HG02870 (cell line): Measurements from ENCODE around the gene TARDBP.
A peak's percentile ranks its signal among the peaks of the same experiment; 100 is the strongest.
"Not testable (repeated sequence)": the region's sequence is repeated elsewhere in the genome, so short reads cannot be mapped to it uniquely, and the experiment has no call there.

Source experiments
- ATAC-seq: cut with Tn5 transposase; IDR thresholded peaks from one replicate; pipeline ENCODE4 v1.9.1; 2021; ENCODE audit warnings: mild to moderate bottlenecking, moderate library complexity; ENCODE audit not compliant: unreplicated experiment

The TARDBP gene

DNA sequence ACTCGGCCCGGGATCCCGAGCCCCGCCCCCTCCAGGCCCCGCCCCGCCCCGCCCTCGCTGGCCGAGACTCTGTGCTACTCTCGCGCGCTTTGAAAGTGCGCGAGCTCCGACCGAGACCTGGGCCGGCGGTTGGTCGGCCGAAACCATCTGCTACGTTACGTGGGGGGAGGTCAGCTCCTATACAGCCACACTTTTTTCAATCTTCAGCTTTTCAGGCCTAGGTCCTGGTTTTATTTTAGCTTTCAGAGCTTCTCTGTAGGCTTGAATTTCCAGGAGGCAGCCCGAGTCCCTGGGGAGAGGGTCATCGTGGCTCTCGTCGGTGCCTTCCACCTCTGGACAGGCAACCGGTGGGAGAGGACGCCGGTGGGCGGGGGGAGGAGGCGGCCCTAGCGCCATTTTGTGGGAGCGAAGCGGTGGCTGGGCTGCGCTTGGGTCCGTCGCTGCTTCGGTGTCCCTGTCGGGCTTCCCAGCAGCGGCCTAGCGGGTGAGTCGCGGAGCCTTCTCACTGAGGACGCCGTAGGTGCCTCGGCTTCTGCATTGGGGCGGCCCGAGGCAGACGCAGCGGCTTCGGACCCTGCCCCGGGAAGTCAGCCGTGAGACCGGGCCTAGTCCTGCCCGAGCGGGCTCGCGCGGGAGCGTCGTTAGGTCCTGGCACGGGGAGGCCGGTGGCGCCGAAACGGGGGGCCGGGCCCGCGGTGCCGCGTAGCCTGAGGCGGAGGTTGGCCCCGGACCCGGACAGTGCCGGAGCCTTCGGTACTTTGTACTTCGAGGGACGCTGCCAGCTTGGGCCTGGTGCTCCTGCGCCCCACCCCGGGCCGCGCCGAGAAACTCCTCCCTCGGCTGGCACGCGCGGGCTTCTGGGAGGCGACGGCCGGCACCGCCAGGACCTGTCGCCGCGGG is at the start of gene TARDBP:
Gene TARDBP (plus strand): TSS at position 395 of the 900 bp plus-strand sequence. CDS start 1,074 bp downstream, outside the sequence.
- peak; percentile 82 for ATAC-seq

DNA sequence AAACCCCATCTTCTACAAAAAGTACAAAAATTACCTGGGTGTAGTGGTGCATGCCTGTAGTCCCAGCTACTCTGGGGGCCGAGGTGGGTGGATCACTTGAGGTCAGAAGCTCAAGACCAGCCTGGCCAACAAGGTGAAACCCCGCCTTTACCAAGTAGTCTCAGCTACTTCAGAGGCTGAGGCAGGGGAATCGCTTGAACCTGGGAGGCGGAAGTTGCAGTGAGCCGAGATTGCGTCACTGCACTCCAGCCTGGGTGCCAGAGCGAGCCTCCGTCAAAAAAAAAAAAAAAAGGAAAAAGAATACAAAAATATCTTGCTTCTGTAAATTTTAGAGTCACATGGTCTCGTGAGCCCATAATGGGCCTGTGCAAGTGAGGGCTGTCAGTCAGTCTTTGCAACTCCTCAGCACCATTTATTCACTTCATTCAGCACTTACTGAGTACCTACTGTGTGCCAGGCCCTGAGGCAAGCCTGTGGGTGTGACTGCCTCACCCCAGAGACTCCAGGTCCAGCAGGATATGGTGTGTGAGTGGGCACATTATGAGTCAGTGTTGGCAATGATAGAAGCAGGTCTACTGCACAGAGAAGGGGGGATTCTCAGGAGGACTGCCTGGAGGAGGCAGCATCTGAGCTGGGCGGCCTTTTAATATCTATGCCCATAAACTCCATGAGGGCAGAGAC is 46.8 kb upstream of the TARDBP start:
- ATAC-seq = peak; percentile 32

DNA sequence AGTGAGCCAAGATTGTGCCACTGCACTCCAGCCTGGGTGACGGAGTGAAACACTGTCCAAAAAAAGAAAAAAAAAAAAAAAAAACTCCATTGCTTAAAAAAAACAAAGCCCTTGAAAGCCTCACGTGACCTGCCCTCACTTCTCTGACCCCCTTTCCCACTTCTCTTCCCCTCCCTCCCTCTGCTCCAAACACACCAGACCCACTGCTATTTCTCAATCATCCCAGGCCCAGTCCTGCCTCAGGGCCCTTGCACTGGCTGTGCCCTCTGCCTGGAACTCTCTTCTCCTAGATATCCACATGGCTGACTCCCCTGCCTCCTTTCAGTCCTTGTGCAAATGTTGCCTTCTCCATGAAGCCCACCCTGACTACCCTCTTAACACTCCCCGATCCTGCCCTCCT is 45.4 kb upstream of the TARDBP start:
- no peak for ATAC-seq

DNA sequence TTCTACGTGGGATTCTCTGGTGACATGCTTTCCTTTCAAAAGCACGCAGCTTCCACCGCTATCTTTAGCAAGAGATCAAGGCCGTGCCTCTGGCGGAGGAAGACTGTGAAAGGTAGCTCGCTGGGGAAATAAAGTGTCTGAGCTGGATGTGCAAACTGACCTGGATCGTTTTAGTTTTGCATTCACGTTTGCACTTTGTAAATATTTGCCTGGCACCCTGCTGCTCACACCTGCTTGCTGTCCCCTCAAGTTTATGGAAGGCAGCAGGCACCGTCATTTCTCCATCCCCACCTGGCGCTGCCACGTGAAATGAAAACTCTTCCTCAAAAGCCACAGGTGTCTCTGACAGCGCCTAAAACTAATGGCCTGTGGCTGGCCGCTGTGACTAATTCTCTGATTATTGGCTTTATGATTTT is 44.0 kb upstream of the TARDBP start:
- no peak for ATAC-seq

DNA sequence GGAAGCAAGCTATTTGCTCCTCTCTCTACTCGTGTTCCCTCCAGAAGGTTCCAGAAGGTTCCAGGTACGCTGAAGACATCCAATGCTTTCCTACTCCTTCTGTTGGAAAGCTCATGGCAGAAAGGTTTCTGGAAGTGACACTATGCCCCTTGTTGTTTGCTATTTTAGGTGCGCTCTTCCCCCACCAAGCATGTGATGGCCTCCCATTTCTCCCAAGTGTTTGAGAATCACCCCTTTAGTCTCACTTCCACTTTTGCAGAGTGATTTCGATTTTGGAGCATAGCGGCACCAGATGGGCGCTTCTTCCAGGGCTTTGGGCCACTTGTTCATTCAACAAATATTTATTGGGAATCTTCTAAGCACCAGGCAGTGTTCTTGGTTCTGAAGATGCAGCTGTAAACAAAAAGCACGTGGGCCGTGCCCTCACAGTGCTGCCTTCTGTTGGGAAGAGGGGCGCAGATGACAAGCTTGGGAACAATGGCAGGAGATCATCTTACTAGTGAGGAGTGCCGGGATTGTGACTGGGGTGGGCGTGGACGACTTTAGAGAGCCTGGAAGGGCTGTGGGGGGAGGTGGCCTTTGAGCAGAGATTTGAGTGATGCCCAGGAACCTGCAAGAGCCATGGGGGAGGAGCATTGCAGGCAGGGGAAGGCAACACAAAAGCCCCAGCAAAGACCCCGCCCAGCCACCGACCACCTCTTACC is 43.0 kb upstream of the TARDBP start:
- ATAC-seq = no peak

DNA sequence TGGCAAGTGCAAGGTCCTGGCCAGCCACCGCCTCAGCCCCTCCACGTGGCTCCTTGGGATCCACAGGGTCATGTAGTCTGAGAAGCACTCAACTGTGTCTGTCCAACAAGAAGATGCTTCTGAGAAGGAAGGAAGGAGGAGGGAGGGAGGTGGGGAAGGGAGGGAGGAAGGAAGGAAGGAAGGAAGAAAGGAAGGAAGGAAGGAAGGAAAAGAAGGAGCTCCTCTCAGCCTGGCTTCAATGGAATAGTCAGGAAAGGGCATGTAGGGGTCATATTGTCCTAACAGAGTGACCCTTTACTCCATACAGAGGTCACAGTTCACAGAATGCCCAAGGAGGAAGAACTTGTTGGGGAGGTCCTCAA is 42.5 kb upstream of the TARDBP start:
- no peak for ATAC-seq

DNA sequence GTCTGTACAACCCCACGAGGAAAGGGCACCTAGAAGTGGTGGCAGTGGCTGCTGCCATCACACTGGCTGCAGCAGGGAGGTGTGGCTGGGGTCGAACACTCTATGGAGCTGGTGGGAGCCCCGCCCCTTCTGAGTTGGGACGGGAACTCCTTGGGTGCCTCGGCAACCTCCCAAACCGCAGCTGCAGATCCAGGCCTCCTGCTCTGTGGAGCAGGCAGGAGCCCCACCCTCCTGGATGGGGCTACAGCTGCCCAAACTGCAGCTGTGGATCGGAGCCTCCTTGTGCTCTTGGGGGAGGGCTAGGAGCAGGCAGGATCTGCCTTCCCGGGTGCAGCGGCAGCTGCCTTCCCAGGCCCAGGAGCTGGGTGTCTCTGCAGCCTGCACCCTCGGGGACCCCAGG is 38.9 kb upstream of the TARDBP start:
- ATAC-seq = no peak

DNA sequence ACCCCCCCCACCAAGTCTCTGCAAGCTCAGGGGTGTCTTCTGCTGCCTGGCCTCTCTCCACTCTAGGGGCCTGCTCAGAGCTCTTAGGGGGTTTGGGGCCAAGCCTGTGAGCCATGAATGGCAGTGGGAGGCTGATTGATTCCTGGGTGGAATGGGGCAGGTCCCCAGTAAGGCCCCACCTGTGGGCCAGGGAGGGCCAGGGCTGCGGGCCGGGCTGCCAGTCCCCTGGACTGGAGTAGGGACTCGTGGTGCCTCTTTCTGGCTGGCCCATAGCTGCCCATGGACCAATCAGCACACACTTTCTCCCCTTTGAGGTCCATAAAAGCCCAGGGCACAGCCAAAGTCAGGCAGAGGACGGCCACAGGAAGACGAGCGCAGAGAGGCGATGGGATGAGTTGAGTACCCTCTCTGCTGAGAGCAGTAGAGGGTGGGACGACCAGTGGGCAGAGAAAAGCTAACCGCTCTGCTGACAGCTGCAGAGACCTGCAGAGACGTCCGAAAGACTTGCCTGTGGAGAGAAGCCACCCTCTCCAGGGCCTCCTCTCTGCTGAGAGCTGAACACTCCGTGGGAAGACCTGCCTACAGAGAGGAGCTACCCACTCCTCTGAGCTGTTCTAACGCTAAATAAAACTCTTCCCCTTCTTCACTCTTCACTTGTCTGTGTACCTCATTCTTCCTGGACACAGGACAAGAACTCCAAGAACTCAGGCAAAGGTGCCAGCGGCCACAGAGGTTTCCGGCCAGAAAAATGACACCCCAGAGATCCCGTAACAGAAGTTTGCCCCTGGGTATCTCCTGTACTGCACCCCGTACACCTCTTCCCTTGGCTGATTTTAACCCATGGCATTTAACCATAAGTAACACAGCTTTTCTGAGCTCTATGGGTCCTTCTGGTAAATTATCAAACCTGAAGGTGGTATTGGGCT is 38.2 kb upstream of the TARDBP start:
- no peak for ATAC-seq

DNA sequence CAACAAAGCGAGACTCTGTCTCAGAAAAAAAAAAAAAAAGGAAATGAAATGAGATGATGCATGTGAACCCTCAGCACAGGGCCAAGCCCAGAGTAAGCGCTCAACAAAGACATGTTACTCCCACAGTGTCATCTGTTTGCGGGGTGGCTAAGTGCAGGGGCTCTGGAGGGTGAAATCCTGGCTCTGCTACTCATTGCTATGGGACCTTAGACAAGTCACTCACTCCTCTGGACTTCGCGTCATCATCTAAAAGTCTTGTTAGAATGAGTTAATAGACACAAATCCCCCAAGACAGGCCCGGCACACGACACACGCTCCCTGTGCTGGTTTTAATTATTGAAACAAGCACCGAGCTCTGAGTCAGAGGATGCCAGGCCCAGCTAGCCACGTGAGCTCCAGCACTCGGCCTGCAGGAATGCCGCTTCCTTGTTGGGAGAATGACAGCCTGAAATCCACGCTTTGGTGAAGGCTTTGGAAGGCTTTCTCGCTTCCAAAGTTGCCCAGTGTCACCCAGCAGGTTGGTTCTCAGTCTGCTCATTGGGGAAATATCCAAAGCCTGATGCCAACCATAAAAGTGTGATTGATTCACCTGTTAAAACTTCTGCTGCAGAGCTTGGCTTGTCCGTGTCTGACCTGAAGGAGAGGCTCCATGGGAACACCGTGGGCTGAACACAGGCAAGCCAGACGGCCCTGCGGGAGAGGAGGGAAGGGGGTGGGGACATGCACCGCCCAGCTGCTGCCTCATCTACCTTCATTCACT is 36.7 kb upstream of the TARDBP start:
- ATAC-seq = no peak

DNA sequence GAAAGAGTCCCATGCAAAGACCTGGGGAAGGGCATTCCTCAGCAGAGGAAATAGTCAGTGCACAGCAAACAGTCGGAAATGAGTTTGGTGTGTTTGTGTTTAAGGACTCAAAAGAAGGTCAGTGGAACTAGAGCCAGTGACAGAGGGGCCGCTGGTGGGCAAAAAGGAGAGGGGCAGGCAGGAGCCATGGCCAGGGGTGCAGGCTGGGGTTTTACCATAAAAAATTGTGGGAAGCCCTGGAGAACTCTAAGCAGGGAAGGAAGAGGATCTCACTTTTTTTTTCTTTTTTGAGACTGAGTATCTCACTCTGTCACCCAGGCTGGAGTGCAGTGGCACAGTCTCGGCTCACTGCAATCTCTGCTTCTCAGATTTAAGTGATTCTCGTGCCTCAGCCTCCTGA is 33.7 kb upstream of the TARDBP start:
- no peak for ATAC-seq

DNA sequence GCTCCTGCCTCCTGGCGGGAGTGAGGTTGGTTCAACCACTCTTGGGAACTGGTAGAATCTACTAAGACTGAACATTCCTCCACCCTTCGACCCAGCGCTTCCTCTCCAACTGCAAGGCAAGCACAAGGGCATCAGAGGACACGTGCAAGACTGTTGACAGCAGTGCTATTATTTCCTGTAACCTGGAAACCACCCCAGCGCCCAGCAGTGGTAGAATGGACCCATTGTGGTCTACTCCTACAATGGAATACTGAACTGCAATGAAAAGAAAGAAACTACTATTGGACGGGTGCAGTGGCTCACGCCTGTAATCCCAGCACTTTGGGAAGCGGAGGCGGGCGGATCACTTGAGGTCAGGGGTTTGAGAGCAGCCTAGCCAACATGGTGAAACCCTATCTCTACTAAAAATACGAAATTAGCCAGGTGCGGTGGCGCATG is 33.0 kb upstream of the TARDBP start:
- no peak for ATAC-seq

DNA sequence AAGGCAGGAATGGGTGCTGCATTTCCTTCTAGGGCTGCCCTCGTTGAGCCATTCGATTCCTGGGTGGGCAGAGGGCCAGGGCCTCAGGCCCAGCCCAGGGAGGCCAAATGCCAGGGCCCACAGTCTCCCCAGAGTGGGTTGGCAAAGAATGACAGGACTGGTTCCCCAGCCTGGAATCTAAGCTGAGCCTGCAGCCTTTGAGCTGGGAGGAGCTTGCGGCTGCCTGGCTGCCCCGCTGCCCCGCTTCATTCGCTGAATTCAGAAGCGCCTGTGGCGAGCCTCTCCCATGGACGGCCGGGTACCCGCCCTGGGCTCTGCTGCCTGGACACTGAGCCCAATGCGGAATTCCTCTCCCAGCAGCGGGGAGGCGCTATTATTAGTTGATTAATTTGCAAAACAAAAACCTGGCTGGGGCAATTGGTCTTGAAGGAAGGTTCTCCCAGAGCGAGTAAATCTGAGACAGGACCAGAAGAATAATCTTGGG is 32.3 kb upstream of the TARDBP start:
- no peak for ATAC-seq

DNA sequence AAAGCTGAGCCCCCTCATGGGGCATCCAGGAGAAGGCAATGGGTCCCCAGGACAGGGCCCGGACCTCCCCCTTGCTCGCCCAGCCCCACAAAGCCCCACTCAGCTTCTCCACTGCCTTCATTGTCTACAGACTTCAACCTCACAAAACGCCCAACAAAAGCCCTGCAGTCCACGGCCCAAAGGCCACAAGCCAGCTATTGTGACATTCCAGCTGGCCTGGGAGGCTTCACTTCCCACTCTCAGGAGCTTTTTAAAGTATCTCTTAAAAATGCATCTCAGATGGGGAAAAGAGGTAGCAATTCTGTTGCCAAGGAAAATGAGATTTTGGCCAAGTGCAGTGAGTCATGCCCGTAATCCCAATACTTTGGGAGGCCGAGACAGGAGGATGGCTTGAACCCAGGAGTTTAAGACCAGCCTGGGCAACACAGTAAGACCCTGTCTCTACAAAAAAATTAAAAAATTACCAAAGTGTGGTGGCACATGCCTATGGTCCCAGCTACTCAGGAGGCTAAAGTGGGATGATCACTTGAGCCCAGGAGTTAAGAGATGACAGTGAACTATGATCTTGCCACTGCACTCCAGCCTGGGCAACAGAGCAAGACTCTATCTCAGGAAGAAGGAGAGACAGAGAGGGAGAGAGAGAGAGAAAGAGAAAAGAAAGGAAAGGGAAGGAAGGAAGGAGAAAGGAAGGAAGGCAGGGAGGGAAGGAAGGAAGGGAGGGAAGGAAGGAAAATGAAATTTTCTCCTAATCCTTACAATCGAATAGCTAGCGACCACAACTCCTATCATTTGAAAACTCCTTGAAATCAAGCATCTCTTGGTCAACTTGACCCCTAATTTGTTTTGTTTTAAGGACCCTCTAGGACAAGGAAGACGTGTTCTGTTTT is 31.4 kb upstream of the TARDBP start:
- ATAC-seq = no peak

DNA sequence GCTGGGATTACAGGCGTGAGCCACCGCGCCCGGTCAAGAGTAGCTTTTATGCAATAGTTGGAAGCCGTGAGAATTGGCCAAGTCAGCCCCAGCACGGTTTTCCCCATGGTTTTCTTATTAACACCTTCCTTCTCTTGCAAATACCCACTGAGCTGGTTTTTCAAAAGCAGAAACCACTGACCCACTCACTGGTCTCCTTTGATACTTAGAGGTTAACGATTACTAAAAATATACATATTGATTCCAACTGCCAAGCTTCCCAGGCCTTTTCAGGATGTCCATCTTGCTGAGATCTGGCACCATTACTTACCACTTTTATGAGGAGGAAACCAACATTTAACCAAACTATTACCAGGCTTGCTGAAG is 25.9 kb upstream of the TARDBP start:
- ATAC-seq = no peak

DNA sequence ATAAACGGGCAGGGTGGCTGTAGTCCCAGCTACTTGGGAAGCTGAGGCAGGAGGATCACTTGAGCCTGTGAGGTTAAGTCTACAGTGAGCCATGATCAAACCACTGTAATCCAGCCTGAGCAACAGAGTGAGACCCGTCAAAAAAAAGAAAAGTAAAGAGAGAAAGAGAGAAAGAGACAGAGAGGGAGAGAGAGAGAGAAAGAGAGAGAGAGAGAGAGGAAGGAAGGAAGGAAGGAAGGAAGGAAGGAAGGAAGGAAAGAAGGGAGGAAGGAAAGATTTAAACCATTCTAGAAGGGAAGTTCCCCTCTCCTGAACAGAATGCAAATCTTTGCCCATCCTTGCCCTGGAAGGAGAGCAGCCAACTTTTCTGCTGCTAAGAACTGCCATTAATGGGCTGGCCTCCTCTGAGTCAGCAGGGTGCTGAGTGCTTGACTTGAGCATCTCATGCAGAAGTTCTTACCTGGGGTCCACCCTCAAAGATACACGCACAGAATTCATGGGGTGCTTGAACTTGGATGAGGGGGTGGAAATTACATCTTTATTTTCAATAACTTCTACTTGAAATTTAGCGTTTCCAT is 24.5 kb upstream of the TARDBP start:
- ATAC-seq = no peak

DNA sequence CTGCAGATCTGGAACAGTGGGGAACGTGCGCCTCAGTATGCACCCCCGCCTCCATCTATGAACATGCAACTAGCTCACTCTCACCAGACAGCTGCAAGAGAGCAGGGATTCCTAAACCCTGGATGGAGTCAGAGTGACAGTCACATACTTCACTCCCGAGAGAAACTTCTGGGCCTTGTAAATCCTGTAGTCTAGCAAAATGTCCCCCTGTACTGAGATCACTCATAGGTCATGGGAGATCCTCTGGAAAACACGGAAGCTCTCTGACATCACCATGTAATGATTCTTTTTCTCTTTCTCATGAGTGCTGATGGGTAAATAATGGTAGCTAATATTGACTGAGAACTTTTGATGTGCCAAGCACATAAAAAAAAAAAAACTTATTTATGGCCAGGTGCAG is 23.4 kb upstream of the TARDBP start:
- ATAC-seq = no peak

DNA sequence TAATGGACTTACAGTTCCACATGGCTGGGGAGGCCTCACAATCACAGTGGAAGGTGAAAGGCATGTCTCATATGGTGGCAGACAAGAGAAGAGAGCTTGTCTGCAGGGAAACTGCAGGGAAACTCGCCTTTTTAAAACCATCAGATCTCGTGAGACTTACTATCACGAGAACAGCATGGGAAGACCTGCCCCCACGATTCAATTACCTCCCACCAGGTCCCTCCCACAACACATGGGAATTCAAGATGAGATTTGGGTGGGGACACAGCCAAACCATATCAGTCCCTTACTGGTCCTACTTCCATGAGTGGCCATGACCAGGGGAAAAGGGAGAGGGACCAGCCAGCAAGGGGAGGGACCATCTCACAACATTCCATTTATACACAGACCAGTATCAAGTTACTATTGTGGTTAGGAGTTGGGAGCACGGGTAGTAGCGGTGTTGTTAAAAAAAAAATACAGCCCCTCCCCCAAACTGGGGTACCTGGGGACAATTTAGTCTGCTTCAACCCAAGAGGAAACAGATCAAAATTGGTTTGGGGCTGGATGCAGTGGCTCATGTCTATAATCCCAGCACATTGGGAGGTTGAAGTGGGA is 22.4 kb upstream of the TARDBP start:
- ATAC-seq = not testable (repeated sequence)

DNA sequence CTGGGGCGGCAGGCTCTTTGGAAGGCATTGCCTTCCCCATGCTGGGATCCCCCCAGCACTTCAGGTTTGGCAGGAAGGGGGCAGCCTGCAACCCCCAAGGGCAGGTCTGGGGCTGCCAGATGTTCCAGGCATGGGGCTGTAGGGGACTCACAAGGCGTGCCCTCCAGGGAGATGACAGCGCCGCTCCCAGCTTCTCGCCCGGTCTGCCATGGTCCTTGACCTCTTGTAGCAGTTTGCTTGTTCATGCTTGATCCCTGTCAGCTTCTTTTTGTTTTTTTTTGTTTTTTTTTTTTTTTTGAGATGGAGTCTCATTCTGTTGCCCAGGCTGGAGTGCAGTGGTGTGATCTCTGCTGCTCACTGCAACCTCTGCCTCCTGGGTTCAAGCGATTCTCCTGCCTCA is 21.6 kb upstream of the TARDBP start:
- no peak for ATAC-seq
